ENCODE data around the gene BMPR1A.

- TF ChIP-seq CTCF (IDR thresholded peaks at IDR 0.05) (no peak), POLR2A (IDR thresholded peaks at IDR 0.05) (no peak)
Observed at GRCh38 chr10:86733260-86733671, 23.2 kb upstream of the BMPR1A start.

Measured in body of pancreas (tissue), 4 donors.